HG02763 (cell line): ENCODE data around the gene KRTAP5-9.
"Not testable (repeated sequence)": the region's sequence is repeated elsewhere in the genome, so short reads cannot be mapped to it uniquely, and the experiment has no call there.

ENCODE experiments used
- ATAC-seq: cut with Tn5 transposase; IDR thresholded peaks from one replicate; pipeline ENCODE4 v1.9.1; 2021; ENCODE audit warnings: mild to moderate bottlenecking, moderate library complexity; ENCODE audit not compliant: unreplicated experiment

The KRTAP5-9 gene

GRCh38 chr11:71557257-71557656, 9.0 kb downstream of the KRTAP5-9 start:
- no peak for ATAC-seq

- ATAC-seq = no peak
These were observed 10.8 kb downstream of the KRTAP5-9 start for GRCh38 chr11:71558996-71559395.

GRCh38 chr11:71562120-71562519, 13.9 kb downstream of the KRTAP5-9 start:
- no peak for ATAC-seq

GRCh38 chr11:71563406-71563805, 15.2 kb downstream of the KRTAP5-9 start:
- no peak for ATAC-seq

GRCh38 chr11:71564430-71564829, 16.2 kb downstream of the KRTAP5-9 start:
- ATAC-seq = no peak

- ATAC-seq = no peak
These were observed 17.0 kb downstream of the KRTAP5-9 start, which contains the start of gene KRTAP5-10 for GRCh38 chr11:71565263-71565662. Gene KRTAP5-10, plus strand, starts transcription at chr11:71565563. Its CDS starts 25 bp downstream, at chr11:71565588.

GRCh38 chr11:71566081-71566620, 17.9 kb downstream of the KRTAP5-9 start:
- ATAC-seq = no peak

- not testable (repeated sequence) for ATAC-seq
These were observed 18.7 kb downstream of the KRTAP5-9 start for GRCh38 chr11:71566626-71567599.

GRCh38 chr11:71567633-71568032, 19.4 kb downstream of the KRTAP5-9 start:
- not testable (repeated sequence) for ATAC-seq

GRCh38 chr11:71568704-71569349, 20.6 kb downstream of the KRTAP5-9 start:
- no peak for ATAC-seq

- ATAC-seq = not testable (repeated sequence)
These were observed 23.1 kb downstream of the KRTAP5-9 start for GRCh38 chr11:71571101-71571850.

- ATAC-seq = no peak
These were observed 24.6 kb downstream of the KRTAP5-9 start for GRCh38 chr11:71572811-71573210.

GRCh38 chr11:71574418-71574817, 26.2 kb downstream of the KRTAP5-9 start:
- ATAC-seq = no peak

- no peak for ATAC-seq
These were observed 27.7 kb downstream of the KRTAP5-9 start for GRCh38 chr11:71575723-71576424.

GRCh38 chr11:71576688-71577465, 28.7 kb downstream of the KRTAP5-9 start:
- not testable (repeated sequence) for ATAC-seq

- ATAC-seq = no peak
These were observed 29.3 kb downstream of the KRTAP5-9 start for GRCh38 chr11:71577469-71578004.

- ATAC-seq = not testable (repeated sequence)
These were observed 31.3 kb downstream of the KRTAP5-9 start for GRCh38 chr11:71579513-71579912.

- ATAC-seq = no peak
These were observed 32.1 kb downstream of the KRTAP5-9 start for GRCh38 chr11:71580057-71581003.
